ENCODE measurements around the gene THRB. TPM values are rescaled to one million over a fixed set of nuclear protein-coding genes. Genes with fewer than 3 reads are reported as not detected.

THRB gene
- total RNA-seq, 2 donors from 2014 or later = 0.24 to 0.26 TPM

DNA sequence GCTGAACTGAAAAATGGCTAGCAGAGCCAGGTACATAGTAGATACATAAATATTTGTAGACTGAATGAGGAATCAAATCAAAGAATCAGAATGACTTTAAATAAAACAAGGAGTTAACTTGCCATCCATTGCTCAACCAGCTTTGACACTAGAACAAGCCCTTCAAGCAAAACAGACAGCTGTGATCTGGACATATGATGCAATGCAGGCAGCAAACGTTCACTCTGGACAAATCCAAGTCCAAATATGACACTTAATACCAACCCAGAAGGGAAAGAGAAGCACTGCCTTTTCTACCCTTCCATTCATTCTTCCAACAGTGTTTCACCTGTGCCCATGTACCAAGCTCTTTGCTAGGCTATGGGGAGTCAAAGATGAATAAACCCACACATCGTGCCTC is 4.5 kb downstream of the THRB start:
- WGBS, 2 experiments (ENCODE audit: insufficient coverage in 1 of 2, insufficient read length in 1 of 2) = 86 to 87% methylated on average over 1 to 2 of the region's 2 CpGs

DNA sequence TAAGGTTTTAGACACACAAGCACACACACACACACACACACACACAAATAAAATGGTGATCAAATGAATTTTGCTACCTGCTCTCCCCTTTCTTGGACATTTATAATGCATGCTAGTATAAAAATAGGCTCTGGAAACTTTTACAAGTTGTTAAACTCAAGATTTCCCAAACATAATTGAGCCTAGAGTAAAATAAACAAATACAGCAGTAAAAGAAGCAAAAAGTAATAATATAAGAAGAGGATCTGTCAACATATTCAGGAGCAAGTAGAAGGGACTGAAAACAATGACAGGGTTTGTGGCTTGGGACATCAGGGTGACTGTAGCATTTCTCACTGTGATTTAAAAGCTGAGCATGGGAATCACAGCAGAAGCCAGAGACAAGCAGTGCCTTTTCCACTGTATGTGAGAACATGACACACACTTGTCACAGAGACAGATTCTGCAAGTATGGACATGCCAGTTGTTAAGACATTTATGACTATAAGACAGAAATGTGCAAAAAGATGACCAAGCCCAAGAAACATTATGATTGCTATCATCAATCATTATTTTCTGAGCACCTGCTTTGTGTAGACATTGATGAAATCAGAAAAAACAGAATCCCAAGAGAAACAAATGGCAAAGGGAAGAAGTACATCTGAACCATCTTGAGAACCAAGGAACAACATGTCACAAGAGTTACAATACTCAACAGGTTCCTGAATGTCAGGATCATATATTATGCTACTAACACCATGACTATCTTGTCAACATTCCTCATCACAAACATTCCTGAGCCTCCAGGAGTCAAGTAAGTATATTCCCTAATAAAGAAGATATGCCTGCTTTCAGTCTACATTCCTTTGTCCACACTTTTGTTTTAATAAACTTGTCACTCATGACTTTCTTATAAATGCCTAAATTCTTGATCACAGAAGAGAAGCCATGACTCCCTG is 7.1 kb downstream of the THRB start:
- no peaks in the 10 kb centered on the region for H3K36me3 Mint-ChIP-seq (ENCODE audit: low read depth)
- H3K4me1 Mint-ChIP-seq = no peaks in the 10 kb centered on the region
- H3K27ac Mint-ChIP-seq = no peak overlapping the region
- H3K27me3 ChIP-seq (ENCODE audit: control insufficient read depth, insufficient read depth, low read length, poor library complexity, severe bottlenecking) = peaks cover 30% of the 10 kb centered on the region
- no peaks in the 10 kb centered on the region for H3K36me3 ChIP-seq (ENCODE audit: control insufficient read depth, insufficient read depth, low read length)
- no peak overlapping the region for H3K4me3 ChIP-seq (ENCODE audit: low read length)
- no peaks in the 10 kb centered on the region for H3K9me3 ChIP-seq (ENCODE audit: control insufficient read depth, low read length)
- H3K27ac ChIP-seq (ENCODE audit: low read depth, low read length) = no peak overlapping the region
- no peaks in the 10 kb centered on the region for H3K4me1 ChIP-seq (ENCODE audit: control insufficient read depth, insufficient read depth, low read length)
- no peak for DNase-seq
- no peak overlapping the region for H3K9ac ChIP-seq (ENCODE audit: extremely low read depth, low read length, poor library complexity, severe bottlenecking)
- H3K27me3 Mint-ChIP-seq (ENCODE audit: insufficient read depth) = peaks cover 37% of the 10 kb centered on the region
- H3K9me3 Mint-ChIP-seq = no peaks in the 10 kb centered on the region
- no peak overlapping the region for H3K4me3 Mint-ChIP-seq
- TF ChIP-seq, protein P1, sequence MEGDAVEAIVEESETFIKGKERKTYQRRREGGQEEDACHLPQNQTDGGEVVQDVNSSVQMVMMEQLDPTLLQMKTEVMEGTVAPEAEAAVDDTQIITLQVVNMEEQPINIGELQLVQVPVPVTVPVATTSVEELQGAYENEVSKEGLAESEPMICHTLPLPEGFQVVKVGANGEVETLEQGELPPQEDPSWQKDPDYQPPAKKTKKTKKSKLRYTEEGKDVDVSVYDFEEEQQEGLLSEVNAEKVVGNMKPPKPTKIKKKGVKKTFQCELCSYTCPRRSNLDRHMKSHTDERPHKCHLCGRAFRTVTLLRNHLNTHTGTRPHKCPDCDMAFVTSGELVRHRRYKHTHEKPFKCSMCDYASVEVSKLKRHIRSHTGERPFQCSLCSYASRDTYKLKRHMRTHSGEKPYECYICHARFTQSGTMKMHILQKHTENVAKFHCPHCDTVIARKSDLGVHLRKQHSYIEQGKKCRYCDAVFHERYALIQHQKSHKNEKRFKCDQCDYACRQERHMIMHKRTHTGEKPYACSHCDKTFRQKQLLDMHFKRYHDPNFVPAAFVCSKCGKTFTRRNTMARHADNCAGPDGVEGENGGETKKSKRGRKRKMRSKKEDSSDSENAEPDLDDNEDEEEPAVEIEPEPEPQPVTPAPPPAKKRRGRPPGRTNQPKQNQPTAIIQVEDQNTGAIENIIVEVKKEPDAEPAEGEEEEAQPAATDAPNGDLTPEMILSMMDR (conservative IDR thresholded peaks at IDR 0.05) = no peak

More for the DNA sequence above, 4.5 kb downstream of the THRB start:
- peaks cover 49% of the 10 kb centered on the region for H3K27me3 ChIP-seq (ENCODE audit: control insufficient read depth, insufficient read depth, low read length, poor library complexity, severe bottlenecking)
- DNase-seq = no peak
- no peak overlapping the region for H3K27ac ChIP-seq (ENCODE audit: low read depth, low read length)
- H3K9me3 Mint-ChIP-seq = no peaks in the 10 kb centered on the region
- H3K4me1 ChIP-seq (ENCODE audit: control insufficient read depth, insufficient read depth, low read length) = no peaks in the 10 kb centered on the region
- no peak overlapping the region for H3K4me3 Mint-ChIP-seq
- H3K27me3 Mint-ChIP-seq (ENCODE audit: insufficient read depth) = peaks cover 55% of the 10 kb centered on the region
- no peaks in the 10 kb centered on the region for H3K36me3 ChIP-seq (ENCODE audit: control insufficient read depth, insufficient read depth, low read length)
- TF ChIP-seq, protein P1 (conservative IDR thresholded peaks at IDR 0.05) = no peak
- no peak overlapping the region for H3K9ac ChIP-seq (ENCODE audit: extremely low read depth, low read length, poor library complexity, severe bottlenecking)
- H3K9me3 ChIP-seq (ENCODE audit: control insufficient read depth, low read length) = no peaks in the 10 kb centered on the region
- no peaks in the 10 kb centered on the region for H3K36me3 Mint-ChIP-seq (ENCODE audit: low read depth)
- H3K4me1 Mint-ChIP-seq = peaks cover 4% of the 10 kb centered on the region
- no peak overlapping the region for H3K27ac Mint-ChIP-seq
- H3K4me3 ChIP-seq (ENCODE audit: low read length) = no peak overlapping the region

DNA sequence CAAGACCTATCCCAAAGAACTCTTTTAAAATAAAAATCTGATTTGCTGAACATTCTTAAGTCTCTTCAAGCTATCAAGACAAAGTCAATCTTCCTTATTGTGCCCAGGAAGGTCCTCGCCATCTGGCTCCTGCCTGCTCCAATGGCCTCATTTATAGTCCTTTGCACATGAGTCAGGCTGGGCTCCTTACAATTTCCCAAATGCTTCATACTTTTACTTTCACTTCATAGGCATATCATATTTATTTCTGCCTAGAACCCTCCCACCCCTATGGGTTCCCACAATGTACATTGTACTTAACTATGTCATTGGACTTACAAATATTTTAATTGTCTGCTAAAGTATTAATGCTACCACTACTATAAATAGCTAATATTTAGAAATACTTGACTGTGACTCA is 9.1 kb downstream of the THRB start:
- DNase-seq = no peak
- H3K9me3 Mint-ChIP-seq = no peaks in the 10 kb centered on the region
- H3K9me3 ChIP-seq (ENCODE audit: control insufficient read depth, low read length) = no peaks in the 10 kb centered on the region
- H3K4me1 ChIP-seq (ENCODE audit: control insufficient read depth, insufficient read depth, low read length) = no peaks in the 10 kb centered on the region
- peaks cover 19% of the 10 kb centered on the region for H3K27me3 Mint-ChIP-seq (ENCODE audit: insufficient read depth)
- no peak overlapping the region for H3K27ac Mint-ChIP-seq
- no peak overlapping the region for H3K27ac ChIP-seq (ENCODE audit: low read depth, low read length)
- H3K4me1 Mint-ChIP-seq = no peaks in the 10 kb centered on the region
- H3K4me3 ChIP-seq (ENCODE audit: low read length) = no peak overlapping the region
- WGBS, 2 experiments (ENCODE audit: insufficient coverage in 1 of 2, insufficient read length in 1 of 2) = 93 to 100% methylated on average over 1 of the region's 1 CpG
- peaks cover 10% of the 10 kb centered on the region for H3K27me3 ChIP-seq (ENCODE audit: control insufficient read depth, insufficient read depth, low read length, poor library complexity, severe bottlenecking)
- TF ChIP-seq, protein P1 (conservative IDR thresholded peaks at IDR 0.05) = no peak
- no peak overlapping the region for H3K4me3 Mint-ChIP-seq
- no peaks in the 10 kb centered on the region for H3K36me3 ChIP-seq (ENCODE audit: control insufficient read depth, insufficient read depth, low read length)
- H3K9ac ChIP-seq (ENCODE audit: extremely low read depth, low read length, poor library complexity, severe bottlenecking) = no peak overlapping the region
- no peaks in the 10 kb centered on the region for H3K36me3 Mint-ChIP-seq (ENCODE audit: low read depth)
